GM18867 (cell line): ENCODE results near the gene ACYP2.
"Not testable (repeated sequence)": the region's sequence is repeated elsewhere in the genome, so short reads cannot be mapped to it uniquely, and the experiment has no call there.

ENCODE experiments used
- ATAC-seq: cut with Tn5 transposase; IDR thresholded peaks from one replicate; pipeline ENCODE4 v1.9.1; 2021; ENCODE audit warnings: mild to moderate bottlenecking, moderate library complexity; ENCODE audit not compliant: unreplicated experiment

The ACYP2 gene

DNA sequence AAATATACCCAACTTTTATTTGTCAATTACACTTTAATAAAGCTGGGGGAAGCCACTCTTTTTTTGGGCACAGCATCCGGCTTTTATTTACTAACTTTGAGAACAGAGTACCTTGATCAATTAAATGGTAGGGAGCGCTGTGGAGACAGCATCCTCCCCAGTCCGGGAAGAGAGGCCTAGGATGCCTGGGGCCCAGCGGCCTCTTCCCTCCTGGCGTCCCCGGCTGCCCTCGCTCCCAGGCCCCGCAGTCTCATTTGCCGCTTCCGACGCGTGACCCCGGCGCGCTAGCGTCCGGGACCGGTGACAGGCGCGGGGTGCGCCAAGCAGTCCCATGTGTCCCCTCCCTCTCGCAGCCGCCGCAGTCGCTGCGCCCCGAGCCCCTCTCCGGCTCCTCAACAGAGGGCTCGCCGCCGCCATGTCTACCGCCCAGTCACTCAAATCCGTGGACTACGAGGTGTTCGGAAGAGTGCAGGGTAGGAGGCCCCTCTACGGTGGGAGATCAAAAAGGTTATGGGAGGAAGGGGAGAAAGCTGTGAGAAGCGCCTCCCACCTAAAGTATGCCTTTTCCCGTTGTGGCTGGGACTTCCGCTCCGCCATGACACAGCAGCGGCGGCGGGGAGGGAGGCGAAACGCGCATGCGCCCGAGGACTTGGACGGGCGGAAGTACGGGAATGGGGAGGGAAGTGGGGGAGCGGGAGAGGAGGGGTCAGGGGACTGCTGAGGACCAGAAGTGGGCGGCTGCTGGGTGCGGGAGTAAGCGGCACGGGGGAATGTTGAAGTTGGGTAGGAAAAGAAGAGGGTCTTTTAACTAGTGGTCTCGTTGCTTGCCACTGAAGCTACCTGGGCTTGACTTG is at the start of gene ACYP2:
Gene ACYP2 (plus strand): TSS at position 332 of the 854 bp plus-strand sequence.
- peak; percentile 88 for ATAC-seq

- ATAC-seq: no peak
These were observed 49.5 kb upstream of the ACYP2 start for GRCh38 chr2:54065891-54066290.

GRCh38 chr2:54067851-54068375 is 47.5 kb upstream of the ACYP2 start:
- ATAC-seq: no peak

DNA sequence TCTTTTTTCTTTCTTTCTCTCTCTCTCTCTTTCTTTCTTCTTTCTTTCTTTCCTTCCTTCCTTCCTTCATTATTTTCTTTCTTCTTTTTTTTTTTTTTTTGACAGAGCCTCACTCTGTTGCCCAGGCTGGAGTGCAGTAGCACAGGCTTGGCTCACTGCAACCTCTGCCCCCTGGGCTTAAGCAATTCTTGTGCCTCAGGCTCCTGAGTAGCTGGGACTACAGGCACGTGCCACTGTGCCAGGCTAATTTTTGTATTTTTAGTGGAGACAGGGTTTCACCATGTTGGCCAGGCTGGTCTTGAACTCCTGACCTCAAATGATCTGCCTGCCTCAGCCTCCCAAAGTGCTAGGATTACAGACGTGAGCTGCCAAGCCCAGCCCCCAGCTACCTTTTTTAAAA is 42.9 kb upstream of the ACYP2 start:
- ATAC-seq: not testable (repeated sequence)

DNA sequence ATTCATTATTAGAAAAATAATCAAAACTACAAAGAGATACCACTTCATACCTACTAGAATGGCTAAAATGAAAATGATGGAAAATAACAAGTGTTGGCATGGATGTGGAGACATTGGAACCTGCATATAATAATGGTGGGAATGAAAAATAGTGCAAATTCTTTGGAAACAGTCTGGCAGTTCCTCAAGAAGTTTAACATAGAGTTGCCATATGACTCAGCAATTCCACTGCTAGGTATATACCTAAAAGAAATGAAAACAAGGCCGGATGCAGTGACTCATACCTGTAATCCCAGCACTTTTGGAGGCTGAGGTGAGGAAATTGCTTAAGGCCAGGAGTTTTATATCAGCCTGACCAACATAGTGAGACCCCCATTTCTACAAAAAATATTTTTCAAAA is 41.6 kb upstream of the ACYP2 start:
- ATAC-seq: peak; percentile 78

GRCh38 chr2:54074606-54075341 is 40.6 kb upstream of the ACYP2 start:
- ATAC-seq: no peak

DNA sequence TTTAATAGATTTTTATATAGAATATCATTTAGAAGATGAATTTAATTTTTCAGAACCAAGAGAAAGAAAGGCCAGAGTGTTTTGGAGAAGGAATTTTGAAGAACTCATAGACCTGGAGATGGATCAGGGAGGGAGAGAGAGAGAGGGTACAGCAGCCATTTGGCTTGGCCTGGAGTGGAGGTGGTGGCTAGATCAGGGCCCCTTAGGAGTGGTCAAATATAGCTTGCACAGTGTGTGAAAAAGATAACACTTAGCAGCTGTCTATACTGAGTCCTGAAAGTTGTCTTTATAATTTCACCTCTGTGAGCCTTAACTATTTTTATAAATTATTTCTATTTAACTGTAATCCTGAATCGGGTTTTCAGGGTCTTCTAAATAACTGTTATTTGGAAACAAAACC is 38.8 kb upstream of the ACYP2 start:
- no peak for ATAC-seq

GRCh38 chr2:54077088-54077900 is 38.1 kb upstream of the ACYP2 start:
- ATAC-seq: no peak

- no peak for ATAC-seq
These were observed 36.1 kb upstream of the ACYP2 start for GRCh38 chr2:54079331-54079730.

GRCh38 chr2:54081574-54081973 is 33.8 kb upstream of the ACYP2 start:
- peak; percentile 96 for ATAC-seq

DNA sequence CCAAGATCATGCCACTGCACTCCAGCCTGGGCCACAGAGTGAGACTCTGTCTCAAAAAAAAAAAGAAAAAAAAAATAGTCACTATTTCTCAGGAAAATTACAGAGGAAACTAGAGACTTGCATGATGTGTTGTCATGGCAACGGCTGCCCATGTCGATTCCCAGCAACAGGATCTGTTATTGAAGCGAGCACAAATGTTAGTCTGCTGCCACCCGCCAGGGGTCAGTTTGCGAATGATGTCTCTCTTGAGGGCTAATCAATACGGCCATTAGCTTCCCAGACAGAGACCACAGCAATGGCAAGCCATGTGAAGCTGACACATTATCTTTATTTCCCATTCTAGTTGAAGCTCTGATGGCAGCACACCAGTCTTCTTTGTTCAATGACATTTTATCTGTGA is 32.4 kb upstream of the ACYP2 start:
- no peak for ATAC-seq

GRCh38 chr2:54083445-54083844 is 32.0 kb upstream of the ACYP2 start:
- ATAC-seq: no peak

DNA sequence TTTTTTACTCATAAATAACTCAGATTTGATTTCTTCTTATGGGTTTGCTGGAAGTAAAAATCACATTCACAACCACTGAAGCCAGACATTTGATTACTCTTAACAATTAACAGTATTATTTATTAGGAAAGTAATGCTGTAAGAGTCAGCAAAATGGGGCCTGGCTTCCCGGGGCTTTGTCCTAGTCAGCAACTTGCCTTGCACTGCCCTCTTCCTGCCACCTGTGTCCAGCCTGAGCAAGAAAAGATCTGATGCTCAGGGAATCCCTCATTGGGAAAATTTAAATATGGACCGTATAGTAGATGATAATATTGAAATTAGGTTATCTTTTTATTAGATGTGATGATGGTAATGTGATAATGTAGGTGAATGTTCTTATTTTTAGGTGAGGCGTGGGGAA is 30.8 kb upstream of the ACYP2 start:
- ATAC-seq: no peak

GRCh38 chr2:54085069-54085468 is 30.3 kb upstream of the ACYP2 start:
- ATAC-seq: no peak

DNA sequence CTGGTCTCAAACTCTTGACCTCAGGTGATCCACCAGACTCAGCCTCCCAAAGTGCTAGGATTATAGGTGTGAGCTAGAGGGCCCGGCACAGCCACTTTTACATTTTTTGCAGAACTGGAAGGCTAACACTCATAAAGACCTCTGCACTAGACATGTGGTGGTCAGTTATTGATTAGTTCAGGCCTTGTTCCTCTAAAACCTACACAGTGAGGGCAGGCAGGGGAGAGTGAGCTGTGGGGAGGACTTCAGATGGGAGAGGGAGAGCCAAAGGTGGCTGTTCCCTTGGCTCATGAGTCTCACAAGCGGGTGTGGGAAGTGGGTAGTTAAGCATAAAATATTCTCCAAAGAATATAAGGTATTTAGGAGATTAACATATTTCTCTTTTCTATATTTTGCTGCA is 29.3 kb upstream of the ACYP2 start:
- no peak for ATAC-seq

GRCh38 chr2:54088191-54088634 is 27.2 kb upstream of the ACYP2 start:
- no peak for ATAC-seq

GRCh38 chr2:54088719-54089118 is 26.7 kb upstream of the ACYP2 start:
- no peak for ATAC-seq

GRCh38 chr2:54090521-54091117 is 24.8 kb upstream of the ACYP2 start:
- ATAC-seq: no peak

GRCh38 chr2:54092940-54093339 is 22.5 kb upstream of the ACYP2 start:
- ATAC-seq: peak; percentile 68

- ATAC-seq: not testable (repeated sequence)
These were observed 20.0 kb upstream of the ACYP2 start for GRCh38 chr2:54095406-54095805.

DNA sequence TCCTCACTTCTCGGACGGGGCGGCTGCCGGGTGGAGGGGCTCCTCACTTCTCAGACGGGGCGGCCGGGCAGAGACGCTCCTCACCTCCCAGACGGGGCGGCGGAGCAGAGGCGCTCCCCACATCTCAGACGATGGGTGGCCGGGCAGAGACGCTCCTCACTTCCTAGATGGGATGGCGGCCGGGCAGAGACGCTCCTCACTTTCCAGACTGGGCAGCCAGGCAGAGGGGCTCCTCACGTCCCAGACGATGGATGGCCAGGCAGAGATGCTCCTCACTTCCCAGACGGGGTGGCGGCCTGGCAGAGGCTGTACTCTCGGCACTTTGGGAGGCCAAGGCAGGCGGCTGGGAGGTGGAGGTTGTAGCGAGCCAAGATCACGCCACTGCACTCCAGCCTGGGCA is 19.3 kb upstream of the ACYP2 start:
- ATAC-seq: not testable (repeated sequence)
